Erythroblast (primary cell): ENCODE results near the gene GAREM1.

Source experiments
- GATA1 ChIP-seq: IDR thresholded peaks from 2 replicates; pipeline ENCODE4 v1.6.1; 2011; ENCODE audit warnings: low read depth, mild to moderate bottlenecking, control low read depth, low read length, moderate library complexity
- POLR2A ChIP-seq: IDR thresholded peaks from 2 replicates; pipeline ENCODE4 v1.6.1; 2011; ENCODE audit warnings: mild to moderate bottlenecking, low read length

DNA sequence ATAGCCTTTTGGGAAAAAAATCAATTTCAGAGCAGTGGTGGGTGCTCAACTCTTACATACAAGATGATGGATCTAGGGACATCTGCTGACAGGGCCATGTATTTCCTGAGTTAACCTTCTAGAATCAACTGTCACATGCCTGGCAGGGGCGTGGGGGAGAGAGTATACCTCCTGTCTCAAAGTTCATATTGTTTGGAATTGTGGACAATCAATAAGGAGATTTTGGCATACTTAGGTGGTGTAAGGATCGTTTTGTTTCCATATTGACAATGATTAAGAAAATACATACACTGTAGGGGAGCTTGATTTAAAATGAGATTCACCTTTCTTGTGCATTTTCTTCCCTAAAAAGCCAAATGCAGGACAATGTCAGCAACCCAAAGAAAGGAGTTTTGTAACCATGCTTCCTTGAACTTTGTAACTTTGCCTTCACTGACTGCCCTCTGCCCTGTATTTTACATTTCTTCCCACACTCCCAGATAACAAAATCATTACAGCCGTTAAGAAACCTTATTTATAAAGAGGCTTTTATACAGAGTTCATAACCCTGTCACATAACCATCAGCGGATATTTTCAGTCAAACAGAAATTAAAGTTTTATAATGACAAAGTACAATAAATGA is 192.4 kb downstream of the GAREM1 start:
- TF ChIP-seq POLR2A (no peak), GATA1 (no peak)
